HG02970 (cell line): ENCODE measurements around the gene EMILIN3.

Experiments
- ATAC-seq: cut with Tn5 transposase; IDR thresholded peaks from one replicate; pipeline ENCODE4 v1.9.1; 2021; ENCODE audit warnings: mild to moderate bottlenecking, moderate library complexity, moderate number of reproducible peaks; ENCODE audit not compliant: unreplicated experiment, low FRiP score

The EMILIN3 gene

GRCh38 chr20:41392871-41393704, 26.5 kb upstream of the EMILIN3 start:
- no peak for ATAC-seq

GRCh38 chr20:41392295-41392694, 25.7 kb upstream of the EMILIN3 start:
- ATAC-seq: no peak

- no peak for ATAC-seq
These were observed 25.0 kb upstream of the EMILIN3 start for GRCh38 chr20:41391587-41392001.

- no peak for ATAC-seq
These were observed 24.3 kb upstream of the EMILIN3 start for GRCh38 chr20:41390889-41391288.

GRCh38 chr20:41387444-41387851, 20.8 kb upstream of the EMILIN3 start:
- no peak for ATAC-seq

- no peak for ATAC-seq
These were observed 20.1 kb upstream of the EMILIN3 start for GRCh38 chr20:41386502-41387427.

- no peak for ATAC-seq
These were observed 16.2 kb upstream of the EMILIN3 start for GRCh38 chr20:41382791-41383305.

GRCh38 chr20:41380551-41381193, 14.1 kb upstream of the EMILIN3 start:
- ATAC-seq: no peak

- no peak for ATAC-seq
These were observed 12.9 kb upstream of the EMILIN3 start for GRCh38 chr20:41379551-41379950.

- no peak for ATAC-seq
These were observed 10.7 kb upstream of the EMILIN3 start for GRCh38 chr20:41377275-41377674.

GRCh38 chr20:41376349-41376748, 9.7 kb upstream of the EMILIN3 start:
- no peak for ATAC-seq

- no peak for ATAC-seq
These were observed 9.2 kb upstream of the EMILIN3 start for GRCh38 chr20:41375846-41376245.

GRCh38 chr20:41373931-41374920, 7.6 kb upstream of the EMILIN3 start:
- no peak for ATAC-seq

GRCh38 chr20:41373251-41373783, 6.7 kb upstream of the EMILIN3 start:
- ATAC-seq: no peak

- ATAC-seq: no peak
These were observed 4.8 kb upstream of the EMILIN3 start for GRCh38 chr20:41371371-41371770.

- ATAC-seq: no peak
These were observed 3.6 kb upstream of the EMILIN3 start for GRCh38 chr20:41370176-41370575.

- no peak for ATAC-seq
These were observed 3.1 kb upstream of the EMILIN3 start for GRCh38 chr20:41369673-41370072.

- ATAC-seq: no peak
These were observed 1.3 kb upstream of the EMILIN3 start for GRCh38 chr20:41367956-41368355.

- no peak for ATAC-seq
These were observed 726 bp upstream of the EMILIN3 start for GRCh38 chr20:41367393-41367695.
